ENCODE results near the gene PLXDC1.

DNA sequence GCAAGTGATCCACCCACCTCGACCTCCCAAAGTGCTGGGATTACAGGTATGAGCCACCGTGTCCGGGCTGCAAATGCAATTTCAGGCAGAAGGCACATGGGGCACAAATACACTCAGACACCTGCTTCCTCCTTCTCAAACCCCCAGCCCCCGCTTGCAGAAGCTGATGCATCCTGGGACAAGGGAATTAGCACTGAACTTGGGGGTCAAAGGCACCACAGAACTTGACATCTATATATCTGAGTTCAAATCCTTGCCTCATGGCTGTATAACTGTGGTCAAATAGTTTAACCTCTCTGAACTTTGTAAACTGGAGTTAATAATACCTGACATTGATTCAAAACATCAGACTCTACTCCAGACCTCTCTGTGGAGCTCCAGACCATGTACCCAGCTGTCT, 18.7 kb upstream of the PLXDC1 start:
- no peak for TF ChIP-seq POLR2A (IDR thresholded peaks at IDR 0.05)
- TF ChIP-seq, protein P1, sequence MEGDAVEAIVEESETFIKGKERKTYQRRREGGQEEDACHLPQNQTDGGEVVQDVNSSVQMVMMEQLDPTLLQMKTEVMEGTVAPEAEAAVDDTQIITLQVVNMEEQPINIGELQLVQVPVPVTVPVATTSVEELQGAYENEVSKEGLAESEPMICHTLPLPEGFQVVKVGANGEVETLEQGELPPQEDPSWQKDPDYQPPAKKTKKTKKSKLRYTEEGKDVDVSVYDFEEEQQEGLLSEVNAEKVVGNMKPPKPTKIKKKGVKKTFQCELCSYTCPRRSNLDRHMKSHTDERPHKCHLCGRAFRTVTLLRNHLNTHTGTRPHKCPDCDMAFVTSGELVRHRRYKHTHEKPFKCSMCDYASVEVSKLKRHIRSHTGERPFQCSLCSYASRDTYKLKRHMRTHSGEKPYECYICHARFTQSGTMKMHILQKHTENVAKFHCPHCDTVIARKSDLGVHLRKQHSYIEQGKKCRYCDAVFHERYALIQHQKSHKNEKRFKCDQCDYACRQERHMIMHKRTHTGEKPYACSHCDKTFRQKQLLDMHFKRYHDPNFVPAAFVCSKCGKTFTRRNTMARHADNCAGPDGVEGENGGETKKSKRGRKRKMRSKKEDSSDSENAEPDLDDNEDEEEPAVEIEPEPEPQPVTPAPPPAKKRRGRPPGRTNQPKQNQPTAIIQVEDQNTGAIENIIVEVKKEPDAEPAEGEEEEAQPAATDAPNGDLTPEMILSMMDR (IDR thresholded peaks at IDR 0.05) = no peak
